Measurements from ENCODE around the gene CLDN15. TPM values are rescaled to one million over a fixed set of nuclear protein-coding genes. Genes with fewer than 3 reads are reported as not detected.

Gene CLDN15
- total and polyA plus RNA-seq, 2 donors (not counting 1 experiment from before 2014, with no cell fraction given), result 31.1 to 42.1 TPM

- Mint-ChIP-seq H3K4me1 (peaks cover 25% of the 10 kb centered on the region), H3K9me3 (ENCODE audit: insufficient read depth) (no peaks in the 10 kb centered on the region), H3K27ac (peak overlapping the region; percentile 65), H3K27me3 (no peaks in the 10 kb centered on the region), H3K4me3 (peak overlapping the region; percentile 97)
- TF ChIP-seq CTCF (IDR thresholded peaks at IDR 0.05), result no peak
- no peak for TF ChIP-seq EZH2 (IDR thresholded peaks at IDR 0.05; ENCODE audit: borderline replicate concordance, insufficient read depth, low read depth, low read length, poor library complexity, severe bottlenecking)
- Histone ChIP-seq H3K9me3 (ENCODE audit: control extremely low read depth in 1 of 3, control insufficient read depth in 2 of 3, insufficient read depth in 1 of 3, low read length in 2 of 3) (no peaks in the 10 kb centered on the region), H3K27me3 (replicated peaks in 1 of 4; ENCODE audit: control extremely low read depth in 1 of 4, control insufficient read depth in 3 of 4, insufficient read depth in 4 of 4, low read length in 3 of 4) (no peaks in the 10 kb centered on the region), H2AFZ (ENCODE audit: insufficient read depth, low read depth, low read length, poor library complexity, severe bottlenecking) (peak overlapping the region; percentile 95), H4K20me1 (ENCODE audit: control insufficient read depth, insufficient read depth, low read length, poor library complexity, severe bottlenecking) (peaks cover 12% of the 10 kb centered on the region), H3K79me2 (ENCODE audit: control insufficient read depth, insufficient read depth, low read length) (peaks cover 36% of the 10 kb centered on the region), H3K4me3 (ENCODE audit: control extremely low read depth in 1 of 5, extremely low read depth in 1 of 5, insufficient read depth in 1 of 5, low read depth in 2 of 5, low read length in 4 of 5) (peak overlapping the region; percentile 18 to 99 (median 90)), H3K36me3 (replicated peaks in 1 of 2; ENCODE audit: control extremely low read depth in 1 of 2, control insufficient read depth in 1 of 2, extremely low read depth in 1 of 2, insufficient read depth in 2 of 2, low read length in 1 of 2) (peaks cover 0 to 13% of the 10 kb centered on the region in 2 experiments), H3K27ac (ENCODE audit: low read length in 2 of 2) (no peak overlapping the region), H3K4me2 (replicated peaks; ENCODE audit: low read depth, low read length, poor library complexity, severe bottlenecking) (peak overlapping the region; percentile 97), H3K9ac (ENCODE audit: low read length) (peak overlapping the region; percentile 91), H3K4me1 (ENCODE audit: control insufficient read depth in 2 of 2, insufficient read depth in 2 of 2, low read length in 2 of 2) (peaks cover 18 to 21% of the 10 kb centered on the region in 2 donors)
- CTCF ChIA-PET, result interaction anchor here (1.3 to 4.2 kb wide), 4 partner anchors 16 to 39 kb away, joined by 3 to 38 read pairs (median 9); partner anchors contain the start of genes FIS1 and MOGAT3
- intact Hi-C loops (cut with micrococcal nuclease), result no loop called here
- no peak for DNase-seq
- ATAC-seq (ENCODE audit: low read depth), result no peak
- WGBS (ENCODE audit: insufficient coverage), result 64% methylated on average over 22 of the region's 31 CpGs
- POLR2A ChIA-PET, result interaction anchor here (2.0 kb wide), 1 partner anchor 28 kb away, joined by 15 read pairs; the partner anchor contains the start of gene FIS1
Measured at GRCh38 chr7:101216001-101216859, 21.4 kb downstream of the CLDN15 start.

GRCh38 chr7:101212014-101212413, 25.6 kb downstream of the CLDN15 start:
- POLR2A ChIA-PET, result no interaction called here
- no peak for DNase-seq
- intact Hi-C loops (cut with micrococcal nuclease), result no loop called here
- Histone ChIP-seq H2AFZ (ENCODE audit: insufficient read depth, low read depth, low read length, poor library complexity, severe bottlenecking) (no peak overlapping the region), H3K4me3 (ENCODE audit: control extremely low read depth in 1 of 5, extremely low read depth in 1 of 5, insufficient read depth in 1 of 5, low read depth in 2 of 5, low read length in 4 of 5) (no peak overlapping the region), H3K27me3 (replicated peaks in 1 of 4; ENCODE audit: control extremely low read depth in 1 of 4, control insufficient read depth in 3 of 4, insufficient read depth in 4 of 4, low read length in 3 of 4) (no peaks in the 10 kb centered on the region), H3K4me1 (ENCODE audit: control insufficient read depth in 2 of 2, insufficient read depth in 2 of 2, low read length in 2 of 2) (peaks cover 7 to 9% of the 10 kb centered on the region in 2 donors), H3K36me3 (replicated peaks in 1 of 2; ENCODE audit: control extremely low read depth in 1 of 2, control insufficient read depth in 1 of 2, extremely low read depth in 1 of 2, insufficient read depth in 2 of 2, low read length in 1 of 2) (peaks cover 0 to 23% of the 10 kb centered on the region in 2 experiments), H3K9ac (ENCODE audit: low read length) (no peak overlapping the region), H3K79me2 (ENCODE audit: control insufficient read depth, insufficient read depth, low read length) (no peaks in the 10 kb centered on the region), H3K27ac (ENCODE audit: low read length in 2 of 2) (no peak overlapping the region), H4K20me1 (ENCODE audit: control insufficient read depth, insufficient read depth, low read length, poor library complexity, severe bottlenecking) (no peaks in the 10 kb centered on the region), H3K4me2 (replicated peaks; ENCODE audit: low read depth, low read length, poor library complexity, severe bottlenecking) (no peak overlapping the region), H3K9me3 (ENCODE audit: control extremely low read depth in 1 of 3, control insufficient read depth in 2 of 3, insufficient read depth in 1 of 3, low read length in 2 of 3) (no peaks in the 10 kb centered on the region)
- no peaks in the 10 kb centered on the region for H3K27me3 Mint-ChIP-seq
- no peak for ATAC-seq (ENCODE audit: low read depth)
- H3K27ac Mint-ChIP-seq, result no peak overlapping the region
- no peaks in the 10 kb centered on the region for H3K9me3 Mint-ChIP-seq (ENCODE audit: insufficient read depth)
- peaks cover 10% of the 10 kb centered on the region for H3K4me1 Mint-ChIP-seq
- no peak overlapping the region for H3K4me3 Mint-ChIP-seq
- WGBS (ENCODE audit: insufficient coverage), result 94% methylated on average over 5 of the region's 8 CpGs
- no peak for TF ChIP-seq EZH2 (IDR thresholded peaks at IDR 0.05; ENCODE audit: borderline replicate concordance, insufficient read depth, low read depth, low read length, poor library complexity, severe bottlenecking)
- no peak for TF ChIP-seq CTCF (IDR thresholded peaks at IDR 0.05)
- CTCF ChIA-PET, result no interaction called here

Data from B cell (primary cell).